Loucy (cell line): ENCODE data around the gene TMEM163.

Experiments used
- EZH2phosphoT487 ChIP-seq: fragments of 200-600 bp; IDR thresholded peaks from 2 replicates; pipeline ENCODE4 v1.6.1; 2018; ENCODE audit warnings: antibody characterized with exemption, mild to moderate bottlenecking, moderate library complexity, borderline replicate concordance
- TF ChIP-seq, protein P1 (sequence below): fragments of 200-600 bp; sonication (generic); conservative IDR thresholded peaks from 2 replicates; pipeline ENCODE4 v1.5.1; 2014; ENCODE audit warnings: mild to moderate bottlenecking, antibody characterized with exemption, low read length

DNA sequence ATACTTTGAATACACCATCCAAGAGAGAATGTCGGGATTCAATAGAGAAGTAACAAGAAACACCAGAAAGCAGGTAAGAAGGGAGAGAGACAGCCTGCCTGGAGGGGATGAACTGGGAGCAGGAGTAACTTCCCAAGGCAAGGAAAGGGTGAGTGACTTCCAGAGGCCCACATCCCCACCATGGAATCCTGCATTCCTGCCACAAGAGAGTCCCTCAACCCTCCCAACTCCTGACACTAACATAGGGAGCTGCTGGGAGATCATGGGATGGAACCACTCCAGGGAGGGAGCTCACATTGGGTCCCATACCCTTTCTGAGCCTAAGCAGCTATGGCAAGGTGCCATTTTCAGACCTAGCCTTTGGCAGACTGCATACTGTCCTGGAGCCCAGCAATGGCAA lies 5.5 kb upstream of the TMEM163 start:
- TF ChIP-seq, protein P1, sequence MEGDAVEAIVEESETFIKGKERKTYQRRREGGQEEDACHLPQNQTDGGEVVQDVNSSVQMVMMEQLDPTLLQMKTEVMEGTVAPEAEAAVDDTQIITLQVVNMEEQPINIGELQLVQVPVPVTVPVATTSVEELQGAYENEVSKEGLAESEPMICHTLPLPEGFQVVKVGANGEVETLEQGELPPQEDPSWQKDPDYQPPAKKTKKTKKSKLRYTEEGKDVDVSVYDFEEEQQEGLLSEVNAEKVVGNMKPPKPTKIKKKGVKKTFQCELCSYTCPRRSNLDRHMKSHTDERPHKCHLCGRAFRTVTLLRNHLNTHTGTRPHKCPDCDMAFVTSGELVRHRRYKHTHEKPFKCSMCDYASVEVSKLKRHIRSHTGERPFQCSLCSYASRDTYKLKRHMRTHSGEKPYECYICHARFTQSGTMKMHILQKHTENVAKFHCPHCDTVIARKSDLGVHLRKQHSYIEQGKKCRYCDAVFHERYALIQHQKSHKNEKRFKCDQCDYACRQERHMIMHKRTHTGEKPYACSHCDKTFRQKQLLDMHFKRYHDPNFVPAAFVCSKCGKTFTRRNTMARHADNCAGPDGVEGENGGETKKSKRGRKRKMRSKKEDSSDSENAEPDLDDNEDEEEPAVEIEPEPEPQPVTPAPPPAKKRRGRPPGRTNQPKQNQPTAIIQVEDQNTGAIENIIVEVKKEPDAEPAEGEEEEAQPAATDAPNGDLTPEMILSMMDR: no peak
- no peak for TF ChIP-seq EZH2phosphoT487
